ENCODE measurements around the gene MAPT.

DNA sequence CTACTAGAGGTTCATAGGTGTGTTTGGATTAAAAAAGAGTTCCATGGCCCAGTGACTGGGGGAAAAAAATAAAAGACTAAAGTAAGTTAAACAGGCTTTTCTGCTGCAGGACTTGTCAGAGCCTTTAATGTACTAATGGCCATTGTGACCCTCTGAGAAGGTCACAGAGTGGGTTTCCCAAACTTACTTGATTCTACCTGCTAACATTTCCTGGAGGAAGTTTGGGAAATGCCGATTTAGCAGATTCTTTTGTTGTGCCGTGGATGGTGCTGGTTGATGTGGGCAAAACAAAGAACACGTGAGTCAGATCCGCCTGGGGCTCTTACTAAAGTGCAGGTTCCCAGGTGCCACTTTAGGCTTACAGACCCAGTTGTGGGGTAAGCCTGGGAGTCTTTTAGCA is 91.1 kb downstream of the MAPT start:
- TF ChIP-seq, protein P1, sequence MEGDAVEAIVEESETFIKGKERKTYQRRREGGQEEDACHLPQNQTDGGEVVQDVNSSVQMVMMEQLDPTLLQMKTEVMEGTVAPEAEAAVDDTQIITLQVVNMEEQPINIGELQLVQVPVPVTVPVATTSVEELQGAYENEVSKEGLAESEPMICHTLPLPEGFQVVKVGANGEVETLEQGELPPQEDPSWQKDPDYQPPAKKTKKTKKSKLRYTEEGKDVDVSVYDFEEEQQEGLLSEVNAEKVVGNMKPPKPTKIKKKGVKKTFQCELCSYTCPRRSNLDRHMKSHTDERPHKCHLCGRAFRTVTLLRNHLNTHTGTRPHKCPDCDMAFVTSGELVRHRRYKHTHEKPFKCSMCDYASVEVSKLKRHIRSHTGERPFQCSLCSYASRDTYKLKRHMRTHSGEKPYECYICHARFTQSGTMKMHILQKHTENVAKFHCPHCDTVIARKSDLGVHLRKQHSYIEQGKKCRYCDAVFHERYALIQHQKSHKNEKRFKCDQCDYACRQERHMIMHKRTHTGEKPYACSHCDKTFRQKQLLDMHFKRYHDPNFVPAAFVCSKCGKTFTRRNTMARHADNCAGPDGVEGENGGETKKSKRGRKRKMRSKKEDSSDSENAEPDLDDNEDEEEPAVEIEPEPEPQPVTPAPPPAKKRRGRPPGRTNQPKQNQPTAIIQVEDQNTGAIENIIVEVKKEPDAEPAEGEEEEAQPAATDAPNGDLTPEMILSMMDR (IDR thresholded peaks at IDR 0.05) = no peak
- no peak for TF ChIP-seq POLR2A (IDR thresholded peaks at IDR 0.05)
